IMR-90 (cell line): ENCODE data around the gene JAK1. TPM values are rescaled to one million over a fixed set of nuclear protein-coding genes. Genes with fewer than 3 reads are reported as not detected.
A peak's percentile ranks its signal among the peaks of the same experiment; 100 is the strongest.

Source experiments
- ATAC-seq: fragments of 200-7000 bp; cut with Tn5 transposase; 2 replicates; pipeline ENCODE4 v1.9.1; 2020; ENCODE audit warnings: low read depth, mild to moderate bottlenecking, moderate library complexity
- BruUV-seq: library from RNA; stranded (reverse); fragments of 400-500 nt; replicated peaks from 2 replicates; lab custom pipeline; 2021; lab: Mats Ljungman, UMichigan
- CTCF ChIA-PET: fragments of 300-600 bp; formaldehyde crosslinking; extraction: SDS; loops from one replicate; lab custom pipeline; 2021; ENCODE audit warnings: antibody characterized with exemption; lab: Yijun Ruan, JAX
- POLR2A ChIA-PET: fragments of 300-600 bp; sonication (Branson Sonifier 250); formaldehyde crosslinking; loops from one replicate; lab custom pipeline; 2022; ENCODE audit warnings: antibody characterized with exemption; ENCODE audit not compliant: unreplicated experiment; lab: Charles Lee
- DNase-seq: peaks from one replicate; pipeline ENCODE4 v3.0.0; 2013
- H2AFZ ChIP-seq: replicated peaks from 2 replicates; pipeline ENCODE3; 2013; ENCODE audit warnings: low read length, mild to moderate bottlenecking; ENCODE audit not compliant: poor library complexity
- H2AK5ac ChIP-seq: 2 replicates; pipeline ENCODE4 v1.6.1; 2013; ENCODE audit warnings: low read depth, low read length, inconsistent platforms
- H2AK9ac ChIP-seq: replicated peaks from 2 replicates; pipeline ENCODE3; 2013; ENCODE audit warnings: mild to moderate bottlenecking, low read depth, low read length, moderate library complexity; ENCODE audit not compliant: poor library complexity
- H2BK120ac ChIP-seq: 2 replicates; pipeline ENCODE4 v1.6.1; 2013; ENCODE audit warnings: low read depth, low read length, inconsistent platforms
- H2BK15ac ChIP-seq: 3 replicates; pipeline ENCODE4 v1.6.1; 2013; ENCODE audit warnings: low read depth, low read length, inconsistent platforms
- H2BK20ac ChIP-seq: 2 replicates; pipeline ENCODE4 v1.6.1; 2013; ENCODE audit warnings: low read depth, mild to moderate bottlenecking, inconsistent platforms, low read length, moderate library complexity
- H2BK5ac ChIP-seq: 2 replicates; pipeline ENCODE4 v1.6.1; 2013; ENCODE audit warnings: mild to moderate bottlenecking, low read depth, low read length, inconsistent platforms; ENCODE audit not compliant: poor library complexity, severe bottlenecking
- H3K14ac ChIP-seq: replicated peaks from 2 replicates; pipeline ENCODE4 v1.6.1; 2013; ENCODE audit warnings: low read depth, low read length, inconsistent platforms
- H3K18ac ChIP-seq: 2 replicates; pipeline ENCODE4 v1.6.1; 2013; ENCODE audit warnings: low read depth, low read length, control low read depth
- H3K23ac ChIP-seq: 2 replicates; pipeline ENCODE4 v1.6.1; 2013; ENCODE audit warnings: low read depth, low read length, inconsistent platforms
- H3K27ac ChIP-seq: 2 replicates; pipeline ENCODE4 v1.5.1; 2013; ENCODE audit warnings: mild to moderate bottlenecking, control low read depth, low read length; ENCODE audit not compliant: insufficient read depth
- H3K27me3 ChIP-seq: 2 replicates; pipeline ENCODE4 v1.6.1; 2013; ENCODE audit warnings: low read length; ENCODE audit not compliant: control insufficient read depth, insufficient read depth
- H3K36me3 ChIP-seq: 2 replicates; pipeline ENCODE4 v1.6.1; 2013; ENCODE audit warnings: low read length, mixed read lengths; ENCODE audit not compliant: control insufficient read depth, insufficient read depth
- H3K4ac ChIP-seq: 2 replicates; pipeline ENCODE4 v1.6.1; 2013; ENCODE audit warnings: low read depth, low read length, inconsistent platforms
- H3K4me1 ChIP-seq: 2 replicates; pipeline ENCODE4 v1.6.1; 2013; ENCODE audit warnings: low read length, mixed read lengths; ENCODE audit not compliant: control insufficient read depth, insufficient read depth
- H3K4me2 ChIP-seq: 2 replicates; pipeline ENCODE4 v1.6.1; 2013; ENCODE audit warnings: low read depth, mild to moderate bottlenecking, control low read depth, low read length, moderate library complexity
- H3K4me3 ChIP-seq: 2 replicates; pipeline ENCODE4 v1.5.1; 2013; ENCODE audit warnings: low read depth, mild to moderate bottlenecking, control low read depth, low read length, moderate library complexity; ENCODE audit not compliant: insufficient read depth
- H3K56ac ChIP-seq: 2 replicates; pipeline ENCODE4 v1.6.1; 2013; ENCODE audit warnings: low read length, inconsistent platforms; ENCODE audit not compliant: insufficient read depth; ENCODE audit errors: extremely low read depth
- H3K79me1 ChIP-seq, 2 experiments: 2 replicates each; pipeline ENCODE4 v1.6.1; 2013; ENCODE audit warnings: low read length in 2 of 2, inconsistent platforms in 1 of 2, low read depth in 1 of 2
- H3K9ac ChIP-seq: 2 replicates; pipeline ENCODE4 v1.6.1; 2013; ENCODE audit warnings: low read depth, low read length, control low read depth
- H3K9me1 ChIP-seq: 2 replicates; pipeline ENCODE4 v1.6.1; 2013; ENCODE audit warnings: low read length, inconsistent platforms; ENCODE audit not compliant: insufficient read depth
- H3K9me3 ChIP-seq: 2 replicates; pipeline ENCODE4 v1.6.1; 2013; ENCODE audit warnings: low read length; ENCODE audit not compliant: control insufficient read depth, insufficient read depth
- H4K20me1 ChIP-seq: 2 replicates; pipeline ENCODE4 v1.6.1; 2013; ENCODE audit warnings: low read length, inconsistent platforms; ENCODE audit not compliant: insufficient read depth
- H4K5ac ChIP-seq: 2 replicates; pipeline ENCODE4 v1.6.1; 2013; ENCODE audit warnings: mild to moderate bottlenecking, low read depth, low read length, control low read depth
- H4K8ac ChIP-seq, 2 experiments: 2 replicates each; pipeline ENCODE4 v1.6.1; 2013; ENCODE audit warnings: low read depth in 2 of 2, low read length in 2 of 2, control low read depth in 1 of 2, inconsistent platforms in 1 of 2
- H4K91ac ChIP-seq: 2 replicates; pipeline ENCODE4 v1.6.1; 2013; ENCODE audit warnings: low read depth, low read length, inconsistent platforms; ENCODE audit not compliant: insufficient read depth
- BHLHE40 ChIP-seq: fragments of 150-350 bp; IDR thresholded peaks from 2 replicates; pipeline ENCODE4 v1.6.1; 2016; ENCODE audit warnings: mild to moderate bottlenecking, low read depth, low read length
- MAZ ChIP-seq: IDR thresholded peaks from 2 replicates; pipeline ENCODE4 v1.6.1; 2012; ENCODE audit warnings: low read depth, mild to moderate bottlenecking, low read length, improper control_type of control experiment, moderate library complexity, borderline replicate concordance
- NFE2L2 ChIP-seq: fragments of 150-350 bp; IDR thresholded peaks from 2 replicates; pipeline ENCODE4 v1.6.1; 2016; ENCODE audit warnings: low read depth, mild to moderate bottlenecking, low read length
- POLR2A ChIP-seq: IDR thresholded peaks from 2 replicates; pipeline ENCODE4 v1.6.1; 2012; ENCODE audit warnings: mild to moderate bottlenecking, low read depth, low read length
- RAD21 ChIP-seq: IDR thresholded peaks from 2 replicates; pipeline ENCODE4 v1.6.1; 2012; ENCODE audit warnings: low read length, improper control_type of control experiment
- RCOR1 ChIP-seq: IDR thresholded peaks from 2 replicates; pipeline ENCODE4 v1.6.1; 2012; ENCODE audit warnings: mild to moderate bottlenecking, low read length, improper control_type of control experiment; ENCODE audit not compliant: insufficient replicate concordance
- SMC3 ChIP-seq: fragments of 150-350 bp; IDR thresholded peaks from 2 replicates; pipeline ENCODE4 v1.6.1; 2016; ENCODE audit warnings: low read depth, mild to moderate bottlenecking, antibody characterized with exemption, low read length, moderate library complexity
- WGBS, 2 experiments: methylation state at CpG; one replicate each; pipeline versions ENCODE4 v1.1.5 to v1.1.7; 2013; ENCODE audit warnings: missing lambda C conversion rate in 2 of 2; ENCODE audit not compliant: insufficient read length in 1 of 2; ENCODE audit errors: extremely low coverage in 2 of 2; 5-methylcytosine and 5-hydroxymethylcytosine counted together
- dilution Hi-C: fragments of 300-500 bp; cut with HindIII; formaldehyde crosslinking; loops from one replicate; pipeline ENCODE4 v1.14.3; 2018; ENCODE audit warnings: low sequenced_read_pairs; ENCODE audit not compliant: unreplicated experiment
- in situ Hi-C: fragments of 300-500 bp; cut with MboI; formaldehyde crosslinking; loops from 3 replicates; pipeline ENCODE4 v1.14.3; 2019; ENCODE audit warnings: low sequenced_read_pairs, inconsistent platforms, mixed read lengths
- intact Hi-C: fragments of 100-400 bp; cut with micrococcal nuclease; formaldehyde crosslinking; loops from 2 replicates; pipeline ENCODE4 v1.10.0; 2022
- polyA plus RNA-seq, 3 experiments: library from polyadenylated mRNA; depleted of rRNA; stranded (reverse); fragments of >200 nt; gene quantifications; 2 replicates each; pipeline ENCODE4 v1.2.3, GENCODE V29; 2012; ENCODE audit warnings: low replicate concordance in 1 of 3
- total RNA-seq: library from RNA; depleted of rRNA; stranded (reverse); fragments of >200 nt; gene quantifications from 2 replicates; pipeline ENCODE4 v1.2.3, GENCODE V29; 2012
- TF ChIP-seq, protein P1 (sequence below): conservative IDR thresholded peaks from 2 replicates; pipeline ENCODE4 v1.5.1; 2012; ENCODE audit warnings: mild to moderate bottlenecking, low read depth, low read length, improper control_type of control experiment
- TF ChIP-seq, protein P2 (sequence below): fragments of 150-350 bp; IDR thresholded peaks from 2 replicates; pipeline ENCODE4 v1.6.1; 2016; ENCODE audit warnings: low read depth, mild to moderate bottlenecking, low read length, moderate library complexity, borderline replicate concordance

The JAK1 gene
- total and polyA plus RNA-seq, 2 of the 4 experiments (the other 2 are of a cell fraction): 76.9 to 103 TPM

DNA sequence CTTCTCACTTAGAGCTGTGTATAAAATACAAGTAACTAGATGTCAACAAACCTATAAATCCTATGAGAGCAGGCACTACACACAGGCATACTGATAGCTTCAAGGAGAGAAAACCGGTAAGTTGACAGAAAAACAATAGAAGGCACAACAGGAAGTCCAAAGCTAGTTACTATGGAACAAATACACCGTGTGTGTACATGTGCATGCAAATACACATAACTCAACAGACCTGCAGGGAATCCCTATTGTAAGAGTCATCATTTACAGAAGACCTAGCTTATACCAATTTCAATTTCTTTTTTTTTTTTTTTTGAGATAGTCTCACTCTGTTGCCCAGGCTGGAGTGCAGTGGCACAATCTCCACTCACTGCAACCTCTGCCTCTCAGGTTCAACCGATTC, 26.3 kb downstream of the JAK1 start:
- H2BK5ac ChIP-seq: peak overlapping the region; percentile 8
- no peak overlapping the region for H3K9ac ChIP-seq
- H2AFZ ChIP-seq: no peak overlapping the region
- peaks cover 16 to 64% of the 10 kb centered on the region in 2 experiments for H3K79me1 ChIP-seq
- no peak overlapping the region for H3K18ac ChIP-seq
- no peak overlapping the region for H3K4me2 ChIP-seq
- BruUV-seq: no TSS peak
- DNase-seq (no peak), ATAC-seq (no peak)
- no peak overlapping the region for H2BK15ac ChIP-seq
- no peaks in the 10 kb centered on the region for H3K36me3 ChIP-seq
- H3K14ac ChIP-seq: no peak overlapping the region
- no peaks in the 10 kb centered on the region for H3K27me3 ChIP-seq
- peaks cover 3% of the 10 kb centered on the region; the same call in 1 of the 2 replicates for H3K4me1 ChIP-seq
- no peak overlapping the region for H4K8ac ChIP-seq
- H3K23ac ChIP-seq: no peak overlapping the region
- peaks cover 7% of the 10 kb centered on the region; the same call in 1 of the 2 replicates for H3K9me1 ChIP-seq
- no peak overlapping the region for H4K5ac ChIP-seq
- H3K4me3 ChIP-seq: no peak overlapping the region
- TF ChIP-seq SMC3 (no peak), MAZ (no peak), BHLHE40 (no peak), POLR2A (no peak), RCOR1 (no peak), NFE2L2 (no peak), RAD21 (no peak)
- TF ChIP-seq, protein P1, sequence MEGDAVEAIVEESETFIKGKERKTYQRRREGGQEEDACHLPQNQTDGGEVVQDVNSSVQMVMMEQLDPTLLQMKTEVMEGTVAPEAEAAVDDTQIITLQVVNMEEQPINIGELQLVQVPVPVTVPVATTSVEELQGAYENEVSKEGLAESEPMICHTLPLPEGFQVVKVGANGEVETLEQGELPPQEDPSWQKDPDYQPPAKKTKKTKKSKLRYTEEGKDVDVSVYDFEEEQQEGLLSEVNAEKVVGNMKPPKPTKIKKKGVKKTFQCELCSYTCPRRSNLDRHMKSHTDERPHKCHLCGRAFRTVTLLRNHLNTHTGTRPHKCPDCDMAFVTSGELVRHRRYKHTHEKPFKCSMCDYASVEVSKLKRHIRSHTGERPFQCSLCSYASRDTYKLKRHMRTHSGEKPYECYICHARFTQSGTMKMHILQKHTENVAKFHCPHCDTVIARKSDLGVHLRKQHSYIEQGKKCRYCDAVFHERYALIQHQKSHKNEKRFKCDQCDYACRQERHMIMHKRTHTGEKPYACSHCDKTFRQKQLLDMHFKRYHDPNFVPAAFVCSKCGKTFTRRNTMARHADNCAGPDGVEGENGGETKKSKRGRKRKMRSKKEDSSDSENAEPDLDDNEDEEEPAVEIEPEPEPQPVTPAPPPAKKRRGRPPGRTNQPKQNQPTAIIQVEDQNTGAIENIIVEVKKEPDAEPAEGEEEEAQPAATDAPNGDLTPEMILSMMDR: no peak
- TF ChIP-seq, protein P2, sequence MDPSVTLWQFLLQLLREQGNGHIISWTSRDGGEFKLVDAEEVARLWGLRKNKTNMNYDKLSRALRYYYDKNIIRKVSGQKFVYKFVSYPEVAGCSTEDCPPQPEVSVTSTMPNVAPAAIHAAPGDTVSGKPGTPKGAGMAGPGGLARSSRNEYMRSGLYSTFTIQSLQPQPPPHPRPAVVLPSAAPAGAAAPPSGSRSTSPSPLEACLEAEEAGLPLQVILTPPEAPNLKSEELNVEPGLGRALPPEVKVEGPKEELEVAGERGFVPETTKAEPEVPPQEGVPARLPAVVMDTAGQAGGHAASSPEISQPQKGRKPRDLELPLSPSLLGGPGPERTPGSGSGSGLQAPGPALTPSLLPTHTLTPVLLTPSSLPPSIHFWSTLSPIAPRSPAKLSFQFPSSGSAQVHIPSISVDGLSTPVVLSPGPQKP: no peak
- intact Hi-C loops: no loop called here
- H3K56ac ChIP-seq: no peak overlapping the region
- H3K27ac ChIP-seq: no peak overlapping the region
- CTCF ChIA-PET: no interaction called here
- H2AK5ac ChIP-seq: no peak overlapping the region
- H3K9me3 ChIP-seq: no peaks in the 10 kb centered on the region
- dilution Hi-C loops: no loop called here
- H4K20me1 ChIP-seq: peaks cover 47% of the 10 kb centered on the region
- H2BK120ac ChIP-seq: no peak overlapping the region
- no peak overlapping the region for H3K4ac ChIP-seq
- H4K91ac ChIP-seq: no peak overlapping the region
- in situ Hi-C loops: no loop called here
- POLR2A ChIA-PET: no interaction called here
- H2AK9ac ChIP-seq: no peak overlapping the region
- WGBS, 2 experiments: no CpG with 5 or more reads among the region's 3 CpGs
- H2BK20ac ChIP-seq: no peak overlapping the region
